Measurements from ENCODE around the gene MRC2. TPM values are rescaled to one million over a fixed set of nuclear protein-coding genes. Genes with fewer than 3 reads are reported as not detected.

The MRC2 gene
- total RNA-seq, 1 donor from 2014 or later: 45.9 TPM

DNA sequence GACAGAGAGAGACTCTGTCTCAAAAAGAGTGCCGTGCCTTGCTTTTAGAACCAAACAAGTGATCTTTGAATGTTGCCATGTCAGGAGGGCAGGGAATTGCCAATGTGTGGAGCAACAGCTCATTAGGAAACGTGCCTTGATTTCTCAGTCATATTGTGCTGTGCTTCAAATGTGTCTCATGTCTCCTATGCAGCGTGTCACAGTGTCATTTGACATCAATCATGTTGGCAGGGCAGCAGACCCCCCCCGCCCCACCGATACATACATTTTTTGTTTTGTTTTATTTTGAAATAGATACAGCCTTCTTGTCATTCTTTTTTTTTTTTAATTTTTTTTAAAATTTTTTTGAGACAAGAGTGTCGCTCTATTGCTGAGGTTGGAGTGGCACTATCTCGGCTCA, 22.1 kb downstream of the MRC2 start:
- Histone ChIP-seq H3K27me3 (ENCODE audit: control insufficient read depth, insufficient read depth, low read length) (no peaks in the 10 kb centered on the region), H3K4me3 (ENCODE audit: low read depth, low read length) (no peak overlapping the region), H3K36me3 (ENCODE audit: control insufficient read depth, insufficient read depth, low read length) (peaks cover under 1% of the 10 kb centered on the region)
- no peak for DNase-seq (ENCODE audit: low read depth)
- TF ChIP-seq, protein P1, sequence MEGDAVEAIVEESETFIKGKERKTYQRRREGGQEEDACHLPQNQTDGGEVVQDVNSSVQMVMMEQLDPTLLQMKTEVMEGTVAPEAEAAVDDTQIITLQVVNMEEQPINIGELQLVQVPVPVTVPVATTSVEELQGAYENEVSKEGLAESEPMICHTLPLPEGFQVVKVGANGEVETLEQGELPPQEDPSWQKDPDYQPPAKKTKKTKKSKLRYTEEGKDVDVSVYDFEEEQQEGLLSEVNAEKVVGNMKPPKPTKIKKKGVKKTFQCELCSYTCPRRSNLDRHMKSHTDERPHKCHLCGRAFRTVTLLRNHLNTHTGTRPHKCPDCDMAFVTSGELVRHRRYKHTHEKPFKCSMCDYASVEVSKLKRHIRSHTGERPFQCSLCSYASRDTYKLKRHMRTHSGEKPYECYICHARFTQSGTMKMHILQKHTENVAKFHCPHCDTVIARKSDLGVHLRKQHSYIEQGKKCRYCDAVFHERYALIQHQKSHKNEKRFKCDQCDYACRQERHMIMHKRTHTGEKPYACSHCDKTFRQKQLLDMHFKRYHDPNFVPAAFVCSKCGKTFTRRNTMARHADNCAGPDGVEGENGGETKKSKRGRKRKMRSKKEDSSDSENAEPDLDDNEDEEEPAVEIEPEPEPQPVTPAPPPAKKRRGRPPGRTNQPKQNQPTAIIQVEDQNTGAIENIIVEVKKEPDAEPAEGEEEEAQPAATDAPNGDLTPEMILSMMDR (IDR thresholded peaks at IDR 0.05; ENCODE audit: insufficient read depth, low read length, poor library complexity, severe bottlenecking): no peak

DNA sequence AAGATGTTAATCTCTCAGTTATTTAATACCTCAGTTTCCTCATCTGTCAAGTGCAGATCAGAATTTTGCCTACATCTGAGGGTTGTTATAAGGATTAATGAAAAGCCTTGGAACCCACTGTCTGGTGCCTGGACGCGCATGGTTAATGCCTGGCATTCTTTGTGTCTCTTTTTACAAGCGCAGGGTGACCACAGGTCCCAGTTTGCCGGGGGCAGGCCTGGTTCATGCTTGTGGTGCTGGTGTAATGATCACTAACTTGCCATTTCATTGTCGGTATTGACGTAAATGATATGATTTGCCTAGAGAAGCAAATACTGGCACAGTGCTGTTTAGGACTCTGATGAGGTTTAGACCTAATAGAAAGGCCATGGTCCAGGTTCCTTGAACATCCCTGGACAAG, 23.1 kb downstream of the MRC2 start:
- Histone ChIP-seq H3K4me3 (ENCODE audit: low read depth, low read length) (no peak overlapping the region), H3K27me3 (ENCODE audit: control insufficient read depth, insufficient read depth, low read length) (no peaks in the 10 kb centered on the region), H3K36me3 (ENCODE audit: control insufficient read depth, insufficient read depth, low read length) (peaks cover 1% of the 10 kb centered on the region)
- DNase-seq (ENCODE audit: low read depth): no peak
- TF ChIP-seq, protein P1 (IDR thresholded peaks at IDR 0.05; ENCODE audit: insufficient read depth, low read length, poor library complexity, severe bottlenecking): no peak

DNA sequence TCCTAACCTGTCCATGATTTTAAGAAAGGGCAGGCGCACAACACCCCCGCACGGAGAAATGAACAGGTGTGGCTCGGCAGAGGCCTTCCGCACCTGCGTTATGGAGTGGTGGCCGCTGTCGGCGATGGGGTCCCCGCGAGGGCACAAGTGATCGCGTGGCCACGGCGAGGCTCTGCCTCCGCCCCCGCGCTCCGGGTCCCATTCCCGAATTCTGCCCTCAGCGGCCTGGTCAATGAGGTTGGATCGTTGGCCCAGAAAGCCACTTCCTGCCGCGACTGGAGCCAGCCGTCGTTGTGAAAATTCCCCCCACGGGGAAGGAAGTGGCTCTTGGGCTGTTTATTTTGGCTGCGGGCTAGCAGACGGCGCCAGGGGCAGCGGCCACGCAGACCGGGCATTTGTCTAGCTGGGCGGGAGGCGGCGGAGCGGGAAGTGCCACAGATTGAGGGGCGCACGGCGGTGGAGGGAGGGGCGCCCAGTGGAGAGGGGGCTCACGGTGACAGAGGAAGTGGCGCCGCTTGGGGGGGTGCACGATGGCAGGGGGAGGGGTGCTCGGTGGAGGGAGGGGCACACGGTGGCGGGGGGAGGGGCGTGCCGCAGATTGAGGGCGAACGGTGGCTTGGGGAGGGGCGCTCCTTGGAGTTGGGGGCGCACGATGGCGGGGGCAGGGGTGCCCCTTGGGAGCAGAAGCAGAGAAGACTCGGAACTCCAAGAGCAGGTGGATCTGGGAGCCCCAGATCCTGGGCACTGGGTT, 25.0 kb downstream of the MRC2 start:
- peaks cover 1% of the 10 kb centered on the region for H3K36me3 ChIP-seq (ENCODE audit: control insufficient read depth, insufficient read depth, low read length)
- peak overlapping the region; percentile 42 for H3K4me3 ChIP-seq (ENCODE audit: low read depth, low read length)
- DNase-seq (ENCODE audit: low read depth): no peak
- no peaks in the 10 kb centered on the region for H3K27me3 ChIP-seq (ENCODE audit: control insufficient read depth, insufficient read depth, low read length)
- TF ChIP-seq, protein P1 (IDR thresholded peaks at IDR 0.05; ENCODE audit: insufficient read depth, low read length, poor library complexity, severe bottlenecking): no peak

DNA sequence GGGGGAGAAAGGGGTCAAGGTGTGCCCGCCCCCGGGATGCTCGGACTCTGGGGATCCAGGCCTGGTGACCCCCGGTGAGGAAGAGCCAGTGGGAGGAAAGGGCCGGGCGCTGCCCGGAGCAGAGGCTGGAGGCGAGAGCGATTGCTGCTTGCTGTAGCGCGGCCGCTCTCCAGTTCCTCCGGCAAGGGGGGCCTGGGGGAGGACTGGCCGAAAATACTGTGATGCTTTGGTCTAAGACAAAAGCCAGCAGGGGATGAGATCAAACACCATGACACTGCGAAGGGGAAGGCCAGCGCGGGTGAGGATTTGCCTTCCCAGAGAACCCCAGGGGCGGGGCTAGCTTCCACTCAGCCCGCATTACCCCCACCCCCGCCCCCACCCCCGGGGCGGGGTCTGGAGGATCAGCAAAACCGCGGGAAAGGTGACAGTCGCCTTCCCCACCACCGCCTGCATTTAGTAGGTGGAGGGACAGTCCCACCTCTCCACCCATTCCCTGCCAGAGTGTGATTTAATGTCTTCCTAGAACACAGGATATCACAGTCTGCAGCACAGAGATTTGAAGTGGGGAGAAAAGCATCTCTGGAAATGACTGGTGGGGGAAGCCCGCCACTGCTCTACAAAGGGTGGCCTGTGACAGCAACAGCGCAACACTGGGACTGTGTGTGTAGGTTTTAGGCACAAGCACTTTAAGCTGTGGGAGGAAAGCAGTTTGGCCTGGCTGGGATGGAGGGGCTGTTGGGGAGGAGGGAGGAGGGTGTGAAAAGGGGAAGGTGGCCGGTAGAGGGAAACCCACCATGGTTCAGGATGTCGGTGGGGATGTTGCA, 25.7 kb downstream of the MRC2 start:
- H3K27me3 ChIP-seq (ENCODE audit: control insufficient read depth, insufficient read depth, low read length): no peaks in the 10 kb centered on the region
- no peak for DNase-seq (ENCODE audit: low read depth)
- peaks cover 1% of the 10 kb centered on the region for H3K36me3 ChIP-seq (ENCODE audit: control insufficient read depth, insufficient read depth, low read length)

DNA sequence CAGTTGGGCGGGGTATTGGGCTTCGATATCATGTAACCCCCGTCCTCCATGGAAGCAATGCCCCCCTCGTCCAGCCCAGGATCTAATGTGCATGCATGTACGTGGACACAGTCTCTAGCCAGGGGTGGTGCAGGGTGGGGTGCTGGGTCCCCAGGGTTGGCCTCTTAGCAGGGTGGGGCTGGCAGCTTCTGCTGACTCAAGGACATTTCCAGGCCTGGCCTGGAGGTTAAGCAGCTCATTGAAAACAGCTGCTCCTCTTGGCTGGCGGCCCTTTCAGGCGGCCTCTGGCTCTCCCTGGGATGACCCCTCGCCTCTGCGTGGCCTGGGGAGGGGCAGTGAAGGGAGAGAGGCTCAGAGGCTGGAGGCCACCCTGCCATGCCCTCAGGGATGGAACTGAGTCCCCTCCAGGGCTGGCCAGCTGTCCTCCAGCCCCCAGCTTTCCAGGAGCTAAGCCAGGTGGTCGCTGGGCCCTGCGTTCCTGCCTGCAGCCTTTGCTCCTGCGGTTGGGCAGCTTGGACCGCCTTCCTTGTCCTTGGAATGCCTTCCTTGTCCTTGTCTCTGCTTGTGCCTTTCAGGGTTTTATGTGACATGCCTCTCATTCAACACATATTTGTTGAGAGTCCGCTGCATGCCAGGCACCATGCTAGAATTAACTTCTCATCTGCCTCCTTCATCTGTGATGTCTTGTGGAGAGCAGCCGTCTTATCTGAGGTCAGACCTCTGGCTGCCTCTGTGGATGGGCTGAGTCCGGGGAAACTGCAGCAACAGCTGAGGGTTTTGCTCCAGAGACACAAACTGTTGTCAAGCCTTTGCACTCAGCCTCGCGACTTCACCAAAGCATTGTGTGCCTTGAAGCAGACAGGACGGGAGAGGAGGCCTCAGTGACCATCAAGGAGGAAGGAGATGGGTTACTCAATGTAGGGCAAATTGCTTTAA, 26.6 kb downstream of the MRC2 start:
- DNase-seq (ENCODE audit: low read depth): no peak
- H3K4me3 ChIP-seq (ENCODE audit: low read depth, low read length): no peak overlapping the region

More for the DNA sequence above, 25.7 kb downstream of the MRC2 start:
- peak overlapping the region; percentile 42 for H3K4me3 ChIP-seq (ENCODE audit: low read depth, low read length)
- TF ChIP-seq, protein P1 (IDR thresholded peaks at IDR 0.05; ENCODE audit: insufficient read depth, low read length, poor library complexity, severe bottlenecking): no peak

More for the DNA sequence above, 26.6 kb downstream of the MRC2 start:
- H3K27me3 ChIP-seq (ENCODE audit: control insufficient read depth, insufficient read depth, low read length): no peaks in the 10 kb centered on the region
- TF ChIP-seq, protein P1 (IDR thresholded peaks at IDR 0.05; ENCODE audit: insufficient read depth, low read length, poor library complexity, severe bottlenecking): no peak
- peaks cover 1% of the 10 kb centered on the region for H3K36me3 ChIP-seq (ENCODE audit: control insufficient read depth, insufficient read depth, low read length)

Measured in kidney epithelial cell (primary cell).